Measurements from ENCODE around the gene CCDC50.
A peak's percentile ranks its signal among the peaks of the same experiment; 100 is the strongest.

The CCDC50 gene

GRCh38 chr3:191393146-191393545 lies 64.0 kb downstream of the CCDC50 start:
- ATAC-seq: no peak
- Mint-ChIP-seq H3K4me1 (peaks cover 7% of the 10 kb centered on the region), H3K36me3 (peaks cover 58% of the 10 kb centered on the region), H3K27ac (peak overlapping the region; percentile 42), H3K9me3 (no peaks in the 10 kb centered on the region), H3K27me3 (no peaks in the 10 kb centered on the region), H3K4me3 (no peak overlapping the region)

- Mint-ChIP-seq H3K4me3 (no peak overlapping the region), H3K4me1 (no peaks in the 10 kb centered on the region), H3K9me3 (no peaks in the 10 kb centered on the region), H3K27me3 (no peaks in the 10 kb centered on the region), H3K36me3 (peaks cover 36% of the 10 kb centered on the region), H3K27ac (no peak overlapping the region)
- no peak for ATAC-seq
Measured at GRCh38 chr3:191397771-191398170, 68.6 kb downstream of the CCDC50 start.

- peaks cover 28% of the 10 kb centered on the region for H3K36me3 Mint-ChIP-seq
- no peak overlapping the region for H3K4me3 Mint-ChIP-seq
- peaks cover 5% of the 10 kb centered on the region for H3K4me1 Mint-ChIP-seq
- no peak for ATAC-seq
- H3K27me3 Mint-ChIP-seq: no peaks in the 10 kb centered on the region
- H3K9me3 Mint-ChIP-seq: no peaks in the 10 kb centered on the region
- no peak overlapping the region for H3K27ac Mint-ChIP-seq
Measured at GRCh38 chr3:191398607-191399006, 69.4 kb downstream of the CCDC50 start.

GRCh38 chr3:191399918-191400317 lies 70.7 kb downstream of the CCDC50 start:
- H3K27ac Mint-ChIP-seq: no peak overlapping the region
- ATAC-seq: no peak
- no peaks in the 10 kb centered on the region for H3K27me3 Mint-ChIP-seq
- no peak overlapping the region for H3K4me3 Mint-ChIP-seq
- peaks cover 5% of the 10 kb centered on the region for H3K4me1 Mint-ChIP-seq
- H3K9me3 Mint-ChIP-seq: no peaks in the 10 kb centered on the region
- H3K36me3 Mint-ChIP-seq: peaks cover 27% of the 10 kb centered on the region

- H3K4me3 Mint-ChIP-seq: no peak overlapping the region
- no peaks in the 10 kb centered on the region for H3K9me3 Mint-ChIP-seq
- no peaks in the 10 kb centered on the region for H3K27me3 Mint-ChIP-seq
Measured at GRCh38 chr3:191401775-191402357, 72.7 kb downstream of the CCDC50 start.

GRCh38 chr3:191409791-191410359 lies 80.7 kb downstream of the CCDC50 start:
- Mint-ChIP-seq H3K27ac (no peak overlapping the region), H3K27me3 (no peaks in the 10 kb centered on the region), H3K36me3 (peaks cover 9% of the 10 kb centered on the region), H3K4me3 (no peak overlapping the region), H3K9me3 (no peaks in the 10 kb centered on the region), H3K4me1 (no peaks in the 10 kb centered on the region)
- no peak for ATAC-seq

More at GRCh38 chr3:191401775-191402357, 72.7 kb downstream of the CCDC50 start:
- Mint-ChIP-seq H3K27ac (no peak overlapping the region), H3K36me3 (peaks cover 14% of the 10 kb centered on the region), H3K4me1 (peaks cover 5% of the 10 kb centered on the region)
- ATAC-seq: no peak

- no peak for ATAC-seq
- H3K27ac Mint-ChIP-seq: no peak overlapping the region
- H3K9me3 Mint-ChIP-seq: no peaks in the 10 kb centered on the region
- H3K4me1 Mint-ChIP-seq: peaks cover 13% of the 10 kb centered on the region
- H3K36me3 Mint-ChIP-seq: peaks cover 9% of the 10 kb centered on the region
- no peak overlapping the region for H3K4me3 Mint-ChIP-seq
- no peaks in the 10 kb centered on the region for H3K27me3 Mint-ChIP-seq
Measured at GRCh38 chr3:191412759-191413158, 83.6 kb downstream of the CCDC50 start.

GRCh38 chr3:191414286-191414685 lies 85.1 kb downstream of the CCDC50 start:
- Mint-ChIP-seq H3K4me3 (no peak overlapping the region), H3K27me3 (no peaks in the 10 kb centered on the region), H3K36me3 (peaks cover 9% of the 10 kb centered on the region), H3K4me1 (peaks cover 13% of the 10 kb centered on the region), H3K9me3 (no peaks in the 10 kb centered on the region), H3K27ac (no peak overlapping the region)
- ATAC-seq: no peak

GRCh38 chr3:191414732-191415131 lies 85.5 kb downstream of the CCDC50 start:
- H3K9me3 Mint-ChIP-seq: no peaks in the 10 kb centered on the region
- H3K27me3 Mint-ChIP-seq: no peaks in the 10 kb centered on the region
- ATAC-seq: no peak
- H3K27ac Mint-ChIP-seq: no peak overlapping the region
- H3K4me3 Mint-ChIP-seq: no peak overlapping the region
- H3K4me1 Mint-ChIP-seq: peaks cover 13% of the 10 kb centered on the region
- peaks cover 5% of the 10 kb centered on the region for H3K36me3 Mint-ChIP-seq

GRCh38 chr3:191415566-191415965 lies 86.4 kb downstream of the CCDC50 start:
- no peak overlapping the region for H3K4me3 Mint-ChIP-seq
- no peak overlapping the region for H3K27ac Mint-ChIP-seq
- H3K36me3 Mint-ChIP-seq: no peaks in the 10 kb centered on the region
- ATAC-seq: no peak
- peaks cover 13% of the 10 kb centered on the region for H3K4me1 Mint-ChIP-seq
- no peaks in the 10 kb centered on the region for H3K9me3 Mint-ChIP-seq
- H3K27me3 Mint-ChIP-seq: no peaks in the 10 kb centered on the region

- no peaks in the 10 kb centered on the region for H3K9me3 Mint-ChIP-seq
- peaks cover 13% of the 10 kb centered on the region for H3K4me1 Mint-ChIP-seq
- no peaks in the 10 kb centered on the region for H3K36me3 Mint-ChIP-seq
- ATAC-seq: no peak
- no peak overlapping the region for H3K27ac Mint-ChIP-seq
- no peak overlapping the region for H3K4me3 Mint-ChIP-seq
- no peaks in the 10 kb centered on the region for H3K27me3 Mint-ChIP-seq
Measured at GRCh38 chr3:191417457-191417729, 88.2 kb downstream of the CCDC50 start.

GRCh38 chr3:191420771-191421170 lies 91.6 kb downstream of the CCDC50 start:
- Mint-ChIP-seq H3K9me3 (no peaks in the 10 kb centered on the region), H3K27me3 (no peaks in the 10 kb centered on the region), H3K36me3 (no peaks in the 10 kb centered on the region), H3K27ac (no peak overlapping the region), H3K4me1 (peaks cover 6% of the 10 kb centered on the region), H3K4me3 (no peak overlapping the region)
- ATAC-seq: no peak

- no peaks in the 10 kb centered on the region for H3K9me3 Mint-ChIP-seq
- ATAC-seq: no peak
- no peaks in the 10 kb centered on the region for H3K4me1 Mint-ChIP-seq
- no peak overlapping the region for H3K27ac Mint-ChIP-seq
- no peak overlapping the region for H3K4me3 Mint-ChIP-seq
- H3K36me3 Mint-ChIP-seq: no peaks in the 10 kb centered on the region
- H3K27me3 Mint-ChIP-seq: no peaks in the 10 kb centered on the region
Measured at GRCh38 chr3:191424881-191425280, 95.7 kb downstream of the CCDC50 start.

- Mint-ChIP-seq H3K27ac (no peak overlapping the region), H3K4me1 (no peaks in the 10 kb centered on the region), H3K36me3 (no peaks in the 10 kb centered on the region), H3K9me3 (no peaks in the 10 kb centered on the region), H3K27me3 (no peaks in the 10 kb centered on the region), H3K4me3 (no peak overlapping the region)
- no peak for ATAC-seq
Measured at GRCh38 chr3:191425322-191425734, 96.1 kb downstream of the CCDC50 start.

- Mint-ChIP-seq H3K36me3 (peaks cover 4% of the 10 kb centered on the region), H3K4me1 (no peaks in the 10 kb centered on the region), H3K9me3 (peaks cover 1% of the 10 kb centered on the region), H3K27ac (no peak overlapping the region), H3K4me3 (no peak overlapping the region), H3K27me3 (no peaks in the 10 kb centered on the region)
- no peak for ATAC-seq
Measured at GRCh38 chr3:191426311-191426710, 97.1 kb downstream of the CCDC50 start.

GRCh38 chr3:191428177-191428576 lies 99.0 kb downstream of the CCDC50 start:
- H3K9me3 Mint-ChIP-seq: peaks cover 3% of the 10 kb centered on the region

More at GRCh38 chr3:191428177-191428576, 99.0 kb downstream of the CCDC50 start:
- no peak for ATAC-seq
- peaks cover 6% of the 10 kb centered on the region for H3K36me3 Mint-ChIP-seq
- H3K4me3 Mint-ChIP-seq: no peak overlapping the region
- no peaks in the 10 kb centered on the region for H3K27me3 Mint-ChIP-seq
- no peak overlapping the region for H3K27ac Mint-ChIP-seq
- H3K4me1 Mint-ChIP-seq: no peaks in the 10 kb centered on the region

Data from stimulated activated memory B cell treated with anti-CD40 and anti-IgM and Interleukin-4, amounts not matched to agents 10 μg/mL and 1 μg/mL and 100 μg/mL, for 72 hours (primary cell).